Muscle of leg (tissue), 11 donors: ENCODE results near the gene CRNKL1. TPM values are rescaled to one million over a fixed set of nuclear protein-coding genes. Genes with fewer than 3 reads are reported as not detected.
A peak's percentile ranks its signal among the peaks of the same experiment; 100 is the strongest.

Source experiments
- DNase-seq: peaks from one replicate; pipeline ENCODE4 v3.0.0; 2013
- H3K27ac ChIP-seq: one replicate; pipeline ENCODE4 v1.5.1; 2013; ENCODE audit warnings: mild to moderate bottlenecking, low read length, control low read depth
- H3K27me3 ChIP-seq: one replicate; pipeline ENCODE4 v1.6.1; 2013; ENCODE audit warnings: low read length; ENCODE audit not compliant: control insufficient read depth, insufficient read depth
- H3K36me3 ChIP-seq: one replicate; pipeline ENCODE4 v1.6.1; 2013; ENCODE audit warnings: low read length; ENCODE audit not compliant: control insufficient read depth, insufficient read depth
- H3K4me1 ChIP-seq: one replicate; pipeline ENCODE4 v1.6.1; 2013; ENCODE audit warnings: low read length; ENCODE audit not compliant: control insufficient read depth, insufficient read depth
- H3K4me3 ChIP-seq: one replicate; pipeline ENCODE4 v1.5.1; 2013; ENCODE audit warnings: low read length, control low read depth
- H3K9me3 ChIP-seq: replicated peaks from 2 replicates; pipeline ENCODE4 v1.6.1; 2013; ENCODE audit warnings: low read depth, low read length; ENCODE audit not compliant: control insufficient read depth
- WGBS: methylation state at CpG from one replicate; pipeline ENCODE4 v1.1.5; 2013; ENCODE audit warnings: missing lambda C conversion rate; ENCODE audit not compliant: insufficient coverage; 5-methylcytosine and 5-hydroxymethylcytosine counted together
- polyA plus RNA-seq, 8 donors: library from polyadenylated mRNA; unstranded; fragments of 120-200 nt; gene quantifications; one replicate each; pipeline versions ENCODE4 v1.2.1 to v1.2.3, GENCODE V29; 2013; ENCODE audit warnings: inconsistent platforms in 1 of 8, low replicate concordance in 1 of 8; ENCODE audit not compliant: insufficient read length in 8 of 8, insufficient read depth in 1 of 8
- total RNA-seq: library from RNA; stranded (reverse); fragments of 120-200 nt; gene quantifications from one replicate; pipeline ENCODE4 v1.2.4, GENCODE V29; 2013

Gene CRNKL1
- total and polyA plus RNA-seq, 9 donors: 21.0 to 28.9 (median 22.8) TPM

DNA sequence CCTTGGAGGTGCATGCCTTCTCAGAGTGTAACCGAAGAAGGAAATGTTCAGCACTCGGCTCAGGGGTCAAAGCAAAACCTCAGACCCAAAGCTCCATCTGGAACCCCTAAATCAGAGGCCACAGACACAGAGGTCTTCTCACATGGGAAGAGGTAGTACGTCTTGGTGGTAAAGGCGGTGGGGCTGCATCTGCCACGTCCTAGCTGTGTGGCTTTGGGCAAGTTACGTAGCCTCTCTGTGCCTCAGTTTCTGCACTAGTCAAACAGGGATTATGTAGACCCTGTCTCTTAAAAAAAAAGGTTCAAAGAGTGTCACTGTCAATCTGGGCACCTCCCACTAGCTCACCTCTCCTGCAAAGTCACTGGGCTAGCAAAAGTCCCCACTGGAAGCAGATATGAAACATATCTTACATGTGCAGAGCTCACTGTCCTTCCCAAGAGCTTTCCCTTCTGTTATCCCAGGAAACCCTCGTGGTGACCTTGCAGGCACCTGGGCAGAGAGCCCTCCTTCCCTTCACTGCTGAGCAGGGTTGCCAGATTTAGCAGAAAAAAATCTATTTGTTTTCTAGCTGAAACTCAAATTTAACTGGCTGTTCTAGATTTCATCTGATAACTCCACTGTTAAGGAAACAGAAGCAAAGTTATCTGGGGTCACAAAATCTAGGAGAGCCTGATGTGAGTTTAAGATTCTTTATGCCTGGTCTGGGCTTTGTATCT lies 53.1 kb downstream of the CRNKL1 start:
- H3K36me3 ChIP-seq: peaks cover 34% of the 10 kb centered on the region
- H3K9me3 ChIP-seq: no peaks in the 10 kb centered on the region
- no peaks in the 10 kb centered on the region for H3K27me3 ChIP-seq
- H3K4me1 ChIP-seq: peaks cover 36% of the 10 kb centered on the region
- no peak overlapping the region for H3K4me3 ChIP-seq
- H3K27ac ChIP-seq: no peak overlapping the region
- no peak for DNase-seq
- 70% methylated on average over 2 of the region's 7 CpGs for WGBS

DNA sequence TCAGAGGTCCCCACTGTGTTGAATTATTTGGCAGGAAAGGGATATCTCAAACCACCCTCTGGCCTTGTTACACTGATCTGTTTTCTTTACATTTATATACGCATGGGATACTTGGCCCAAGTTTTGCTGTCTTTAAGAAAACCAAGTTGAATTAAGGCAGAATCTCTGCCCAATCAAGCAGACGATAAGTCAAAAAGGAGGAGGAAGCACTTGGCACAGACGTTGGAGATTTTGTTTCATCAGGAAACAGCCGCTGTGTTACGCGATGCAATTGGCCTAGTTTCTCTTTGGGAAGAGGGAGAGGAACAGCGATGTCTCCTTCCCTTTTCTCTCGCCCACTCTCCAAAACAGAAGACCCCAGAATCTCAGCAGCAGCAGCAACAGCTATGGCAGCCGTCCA lies 55.3 kb downstream of the CRNKL1 start:
- Histone ChIP-seq H3K4me3 (no peak overlapping the region), H3K27me3 (no peaks in the 10 kb centered on the region), H3K9me3 (no peaks in the 10 kb centered on the region), H3K4me1 (peaks cover 33% of the 10 kb centered on the region), H3K27ac (peak overlapping the region; percentile 36), H3K36me3 (peaks cover 36% of the 10 kb centered on the region)
- WGBS: 0% methylated on average over 1 of the region's 9 CpGs
- peak; percentile 89 for DNase-seq

DNA sequence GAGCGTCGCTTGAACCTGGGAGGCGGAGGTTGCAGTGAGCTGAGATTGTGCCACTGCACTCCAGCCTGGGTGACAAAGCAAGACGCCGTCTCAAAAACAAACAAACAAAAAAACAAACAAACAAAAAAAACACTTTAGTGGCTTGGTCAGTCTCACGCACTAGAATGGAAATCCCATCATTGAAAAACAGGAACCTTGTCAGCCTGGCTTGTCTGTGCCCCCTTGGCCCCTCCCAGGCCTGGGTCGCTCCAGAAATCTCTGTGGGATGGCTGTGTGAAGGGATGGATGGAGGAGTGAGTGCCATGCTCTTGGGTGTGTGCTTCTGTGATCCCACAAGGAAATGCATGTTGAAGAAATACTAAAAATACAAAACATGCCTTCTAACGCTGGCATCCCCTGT lies 56.0 kb downstream of the CRNKL1 start:
- peak overlapping the region; percentile 36 for H3K27ac ChIP-seq
- no peak overlapping the region for H3K4me3 ChIP-seq
- peaks cover 34% of the 10 kb centered on the region for H3K36me3 ChIP-seq
- H3K9me3 ChIP-seq: no peaks in the 10 kb centered on the region
- no peaks in the 10 kb centered on the region for H3K27me3 ChIP-seq
- DNase-seq: no peak
- 98% methylated on average over 5 of the region's 8 CpGs for WGBS
- H3K4me1 ChIP-seq: peaks cover 33% of the 10 kb centered on the region

GRCh38 chr20:19995220-19995863 lies 56.9 kb downstream of the CRNKL1 start:
- Histone ChIP-seq H3K27me3 (no peaks in the 10 kb centered on the region), H3K9me3 (no peaks in the 10 kb centered on the region), H3K36me3 (peaks cover 26% of the 10 kb centered on the region), H3K4me3 (no peak overlapping the region), H3K27ac (no peak overlapping the region), H3K4me1 (peaks cover 38% of the 10 kb centered on the region)
- DNase-seq: peak; percentile 77
- no CpG with 5 or more reads among the region's 5 CpGs for WGBS

- 14% methylated on average over 8 of the region's 12 CpGs for WGBS
- Histone ChIP-seq H3K4me3 (no peak overlapping the region), H3K36me3 (peaks cover 16% of the 10 kb centered on the region), H3K27ac (peak overlapping the region; percentile 68), H3K27me3 (no peaks in the 10 kb centered on the region), H3K4me1 (peaks cover 38% of the 10 kb centered on the region), H3K9me3 (no peaks in the 10 kb centered on the region)
- peak; percentile 81 for DNase-seq
Measured at GRCh38 chr20:19993958-19994669, 58.2 kb downstream of the CRNKL1 start.

- Histone ChIP-seq H3K4me3 (no peak overlapping the region), H3K9me3 (no peaks in the 10 kb centered on the region), H3K27me3 (no peaks in the 10 kb centered on the region), H3K27ac (peak overlapping the region; percentile 68), H3K36me3 (peaks cover 7% of the 10 kb centered on the region), H3K4me1 (peaks cover 38% of the 10 kb centered on the region)
- 71% methylated on average over 2 of the region's 14 CpGs for WGBS
- no peak for DNase-seq
Measured at GRCh38 chr20:19992996-19993908, 59.0 kb downstream of the CRNKL1 start.

DNA sequence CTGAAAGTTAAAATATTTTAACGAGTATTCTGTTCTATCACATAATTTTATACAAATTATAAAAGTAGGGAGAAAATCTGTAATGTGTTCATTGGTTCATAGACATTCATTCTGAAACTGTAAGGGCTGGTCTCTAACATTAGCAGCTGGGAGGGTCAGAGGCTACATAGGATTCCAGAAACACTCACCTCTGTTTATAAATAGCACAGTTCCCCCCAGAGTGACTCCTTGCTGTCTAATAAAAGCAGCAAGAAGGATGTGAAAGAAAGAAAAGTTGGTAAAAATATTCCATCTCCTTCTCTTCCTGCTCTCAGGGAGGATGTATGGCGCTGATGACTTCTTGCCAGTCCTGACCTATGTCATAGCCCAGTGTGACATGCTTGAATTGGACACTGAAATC lies 60.4 kb downstream of the CRNKL1 start:
- H3K9me3 ChIP-seq: no peaks in the 10 kb centered on the region
- peaks cover 4% of the 10 kb centered on the region for H3K36me3 ChIP-seq
- H3K4me3 ChIP-seq: no peak overlapping the region
- peaks cover 33% of the 10 kb centered on the region for H3K4me1 ChIP-seq
- DNase-seq: no peak
- H3K27ac ChIP-seq: no peak overlapping the region
- no peaks in the 10 kb centered on the region for H3K27me3 ChIP-seq
- no CpG with 5 or more reads among the region's 2 CpGs for WGBS

DNA sequence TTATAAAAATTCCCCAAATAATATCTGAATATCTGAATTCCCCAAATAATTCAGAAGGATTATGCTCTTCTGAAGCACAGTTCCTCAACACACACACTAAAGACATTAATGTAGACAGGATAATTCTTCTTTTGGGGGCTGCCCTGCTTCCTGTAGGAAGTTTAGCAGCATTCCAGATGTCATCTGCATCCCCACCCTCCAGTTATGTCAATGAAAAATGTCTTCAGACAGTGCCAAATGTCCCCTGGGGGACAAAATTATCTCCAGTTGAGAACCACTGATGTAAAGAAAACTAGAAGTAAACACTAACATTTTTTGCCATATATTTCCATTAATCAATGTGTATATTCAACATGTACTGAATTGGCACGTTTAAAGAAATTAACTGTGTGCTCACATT lies 61.0 kb downstream of the CRNKL1 start:
- WGBS: no CpG with 5 or more reads among the region's 1 CpG
- H3K27me3 ChIP-seq: no peaks in the 10 kb centered on the region
- H3K27ac ChIP-seq: no peak overlapping the region
- peaks cover 4% of the 10 kb centered on the region for H3K36me3 ChIP-seq
- no peak for DNase-seq
- no peaks in the 10 kb centered on the region for H3K9me3 ChIP-seq
- H3K4me3 ChIP-seq: no peak overlapping the region
- H3K4me1 ChIP-seq: peaks cover 28% of the 10 kb centered on the region

DNA sequence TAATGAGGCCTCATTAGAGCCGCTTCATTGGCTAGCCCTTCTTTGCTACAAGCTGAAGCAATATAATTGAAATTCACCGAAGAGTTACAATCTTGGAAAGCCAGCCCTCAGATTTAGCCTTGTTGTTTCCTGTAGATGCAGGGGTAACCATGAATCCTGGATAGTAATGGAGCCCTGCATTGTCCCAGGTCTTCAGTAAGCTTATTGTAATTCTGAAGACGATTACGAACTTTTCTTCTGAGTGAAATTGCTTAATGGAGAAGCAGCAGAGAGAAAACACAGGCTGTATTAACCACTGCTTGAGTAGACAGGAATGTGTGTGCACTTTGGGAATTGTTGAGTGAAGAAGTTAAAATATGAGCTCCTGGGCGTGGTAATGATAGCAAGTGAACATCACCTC lies 61.4 kb downstream of the CRNKL1 start:
- Histone ChIP-seq H3K27ac (peak overlapping the region; percentile 22), H3K9me3 (no peaks in the 10 kb centered on the region), H3K4me3 (no peak overlapping the region), H3K27me3 (no peaks in the 10 kb centered on the region), H3K36me3 (peaks cover 2% of the 10 kb centered on the region), H3K4me1 (peaks cover 27% of the 10 kb centered on the region)
- DNase-seq: no peak
- WGBS: 50% methylated on average over 1 of the region's 5 CpGs
